Gastrocnemius medialis (tissue), 4 donors: ENCODE measurements around the gene KCNV2. TPM values are rescaled to one million over a fixed set of nuclear protein-coding genes. Genes with fewer than 3 reads are reported as not detected.

Experiments
- ATAC-seq, 2 donors: fragments of 150-250 bp; one replicate each; pipeline ENCODE4 v1.9.1; 2016
- DNase-seq, 2 donors: peaks; one replicate each; pipeline ENCODE4 v3.0.0-alpha.2; 2019
- H3K27ac ChIP-seq, 4 donors: fragments of 200-600 bp; sonication (generic); 1 replicate in 1 of 4; 2 replicates in 3 of 4; pipeline ENCODE4 v1.5.1; 2016 to 2018; ENCODE audit warnings: mild to moderate bottlenecking in 2 of 4, moderate library complexity in 1 of 4
- H3K27me3 ChIP-seq, 3 donors: fragments of 200-600 bp; sonication (generic) in 2 of 3; 1 replicate in 1 of 3; 2 replicates in 2 of 3; pipeline versions ENCODE4 v1.5.1 to v1.6.0; 2016 to 2019; ENCODE audit warnings: mild to moderate bottlenecking in 1 of 3, moderate library complexity in 1 of 3
- H3K36me3 ChIP-seq, 2 donors: fragments of 200-600 bp; sonication (generic) in 1 of 2; one replicate each; pipeline ENCODE4 v1.5.1; 2017 to 2018
- H3K4me1 ChIP-seq, 2 donors: fragments of 200-600 bp; sonication (generic) in 1 of 2; one replicate each; pipeline ENCODE4 v1.5.1; 2016 to 2017; ENCODE audit warnings: mild to moderate bottlenecking in 2 of 2
- H3K4me3 ChIP-seq, 4 donors: fragments of 200-600 bp; sonication (generic) in 3 of 4; 1 replicate in 1 of 4; 2 replicates in 3 of 4; pipeline ENCODE4 v1.5.1; 2016 to 2019; ENCODE audit warnings: mild to moderate bottlenecking in 2 of 4
- H3K9me3 ChIP-seq, 3 donors: fragments of 200-600 bp; sonication (generic) in 2 of 3; 1 replicate in 1 of 3; 2 replicates in 2 of 3; pipeline ENCODE4 v1.5.1; 2016 to 2019
- CTCF ChIP-seq, 5 experiments: fragments of 450-650 bp in 3 of 5; fragments of 200-600 bp in 2 of 5; sonication (generic) in 2 of 5; IDR thresholded peaks in 4 of 5; conservative IDR thresholded peaks in 1 of 5; 1 replicate in 4 of 5; 2 replicates in 1 of 5; pipeline ENCODE4 v1.5.1; 2016 to 2019; ENCODE audit warnings: antibody characterized with exemption in 5 of 5, mild to moderate bottlenecking in 3 of 5, moderate library complexity in 3 of 5
- POLR2A ChIP-seq, 2 donors: fragments of 450-650 bp; IDR thresholded peaks; one replicate each; pipeline ENCODE4 v1.6.1; 2017; ENCODE audit warnings: antibody characterized with exemption in 2 of 2, mild to moderate bottlenecking in 2 of 2, moderate library complexity in 2 of 2
- in situ Hi-C, 4 donors: fragments of 200-750 bp; cut with MboI; loops; one replicate each; pipeline versions ENCODE4 v1.15.0 to v1.8.0; 2017; ENCODE audit warnings: low sequenced_read_pairs in 4 of 4
- intact Hi-C: fragments of 100-400 bp; cut with DNase I; formaldehyde crosslinking; loops from one replicate; pipeline ENCODE4 v1.15.1; 2023; ENCODE audit warnings: low total_unique reads
- total RNA-seq, 4 donors: library from RNA; depleted of rRNA; stranded (reverse); fragments of >200 nt; gene quantifications; one replicate each; pipeline versions ENCODE4 v1.1.0 to v1.2.3, GENCODE V29; 2016

The KCNV2 gene
- total RNA-seq, 4 donors from 2014 or later, result not detected

GRCh38 chr9:2729721-2730120 lies 12.4 kb downstream of the KCNV2 start:
- H3K9me3 ChIP-seq, result no peaks in the 10 kb centered on the region
- intact Hi-C loops (loop anchor here (2.0 to 10.0 kb wide), 6 partner anchors 67 to 597 kb away; partner anchors contain the start of gene VLDLR), in situ Hi-C loops (loop anchor here in 2 of 4 donors (10.0 to 25.0 kb wide), 3 partner anchors 105 to 592 kb away; partner anchors contain the start of gene VLDLR (in 1 of the 2))
- H3K36me3 ChIP-seq, result no peaks in the 10 kb centered on the region
- H3K27me3 ChIP-seq, result no peaks in the 10 kb centered on the region
- DNase-seq (no peak), ATAC-seq (no peak)
- TF ChIP-seq POLR2A (IDR thresholded peaks at IDR 0.05), result no peak
- TF ChIP-seq CTCF (IDR thresholded peaks at IDR 0.05 in 4 of 5, conservative IDR thresholded peaks at IDR 0.05 in 1 of 5), result no peak
- no peak overlapping the region for H3K27ac ChIP-seq
- H3K4me3 ChIP-seq, result no peak overlapping the region
- H3K4me1 ChIP-seq, result peaks cover 11 to 12% of the 10 kb centered on the region in 2 donors

- in situ Hi-C loops, result loop anchor here in 2 of 4 donors (25.0 kb wide), 2 partner anchors 494 to 594 kb away; no protein-coding TSS in a partner anchor
These were observed 13.7 kb downstream of the KCNV2 start for GRCh38 chr9:2730971-2731370.

GRCh38 chr9:2732492-2732891 lies 15.2 kb downstream of the KCNV2 start:
- DNase-seq, result no peak
- Histone ChIP-seq H3K9me3 (no peaks in the 10 kb centered on the region), H3K27ac (no peak overlapping the region), H3K36me3 (no peaks in the 10 kb centered on the region), H3K27me3 (no peaks in the 10 kb centered on the region), H3K4me1 (peaks cover 9% of the 10 kb centered on the region in 2 donors), H3K4me3 (no peak overlapping the region)
- intact Hi-C loops, result no loop called here
- in situ Hi-C loops, result loop anchor here in 2 of 4 donors (25.0 kb wide), 2 partner anchors 495 to 595 kb away; no protein-coding TSS in a partner anchor
- ATAC-seq, result no peak
- no peak for TF ChIP-seq CTCF (IDR thresholded peaks at IDR 0.05 in 4 of 5, conservative IDR thresholded peaks at IDR 0.05 in 1 of 5)
- no peak for TF ChIP-seq POLR2A (IDR thresholded peaks at IDR 0.05)

More at GRCh38 chr9:2730971-2731370, 13.7 kb downstream of the KCNV2 start:
- H3K36me3 ChIP-seq, result no peaks in the 10 kb centered on the region
- intact Hi-C loops, result no loop called here
- no peak overlapping the region for H3K27ac ChIP-seq
- H3K9me3 ChIP-seq, result no peaks in the 10 kb centered on the region
- TF ChIP-seq POLR2A (IDR thresholded peaks at IDR 0.05) (no peak), CTCF (IDR thresholded peaks at IDR 0.05 in 4 of 5, conservative IDR thresholded peaks at IDR 0.05 in 1 of 5) (no peak)
- H3K4me3 ChIP-seq, result no peak overlapping the region
- no peaks in the 10 kb centered on the region for H3K27me3 ChIP-seq
- DNase-seq (no peak), ATAC-seq (no peak)
- H3K4me1 ChIP-seq, result peaks cover 11 to 12% of the 10 kb centered on the region in 2 donors

- TF ChIP-seq CTCF (IDR thresholded peaks at IDR 0.05 in 4 of 5, conservative IDR thresholded peaks at IDR 0.05 in 1 of 5), result no peak
- no peak for TF ChIP-seq POLR2A (IDR thresholded peaks at IDR 0.05)
- no peaks in the 10 kb centered on the region for H3K9me3 ChIP-seq
- DNase-seq, result no peak
- in situ Hi-C loops (loop anchor here in 2 of 4 donors (25.0 kb wide), 2 partner anchors 503 to 603 kb away; no protein-coding TSS in a partner anchor), intact Hi-C loops (no loop called here)
- H3K4me1 ChIP-seq, result no peaks in the 10 kb centered on the region
- ATAC-seq, result no peak
- no peaks in the 10 kb centered on the region for H3K36me3 ChIP-seq
- H3K27me3 ChIP-seq, result no peaks in the 10 kb centered on the region
- H3K27ac ChIP-seq, result no peak overlapping the region
- no peak overlapping the region for H3K4me3 ChIP-seq
These were observed 23.3 kb downstream of the KCNV2 start for GRCh38 chr9:2740616-2741015.
